RWPE1 (cell line): ENCODE measurements around the gene HPS4.

Experiments
- CTCF ChIA-PET: fragments of 350-600 bp; sonication (Branson Sonifier 250); formaldehyde crosslinking; extraction: SDS; loops from one replicate; lab custom pipeline; 2021; lab: Yijun Ruan, JAX
- POLR2A ChIA-PET: fragments of 400-600 bp; formaldehyde crosslinking; extraction: SDS; loops from one replicate; lab custom pipeline; 2020; ENCODE audit warnings: antibody characterized with exemption; ENCODE audit not compliant: low non-redundant PET; lab: Yijun Ruan, JAX
- DNase-seq: peaks from one replicate; pipeline ENCODE4 v3.0.0; 2012; ENCODE audit warnings: low spot score
- H3K27ac ChIP-seq: fragments of 450-650 bp; 2 replicates; pipeline ENCODE4 v1.5.1; 2017
- CTCF ChIP-seq: fragments of 450-650 bp; conservative IDR thresholded peaks from 2 replicates; pipeline ENCODE4 v1.5.1; 2017; ENCODE audit warnings: low read depth, mild to moderate bottlenecking

Gene HPS4

GRCh38 chr22:26426924-26427323 is 56.7 kb downstream of the HPS4 start:
- no peak for TF ChIP-seq CTCF
- no peak for DNase-seq
- H3K27ac ChIP-seq, result no peak overlapping the region
- ChIA-PET POLR2A (no interaction called here), CTCF (no interaction called here)

DNA sequence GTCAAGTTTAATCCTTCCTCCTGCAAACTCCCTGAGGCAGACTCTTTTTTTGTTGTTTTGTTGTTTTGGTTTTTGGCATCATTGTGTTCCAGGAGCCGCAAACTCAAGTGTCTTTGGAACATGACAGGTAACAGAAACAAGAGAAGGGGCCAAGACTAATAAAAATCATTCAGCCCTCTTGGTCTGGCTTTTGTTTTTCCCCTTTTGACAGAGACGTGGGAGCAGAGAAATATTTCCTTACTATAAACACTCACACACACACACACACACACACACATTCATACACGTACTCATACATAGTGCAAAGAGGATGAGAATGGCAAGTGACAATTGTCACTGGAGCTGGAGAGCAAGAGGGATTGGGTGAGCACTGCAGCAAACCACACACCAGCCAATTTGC is 65.0 kb downstream of the HPS4 start:
- TF ChIP-seq CTCF, result no peak
- ChIA-PET POLR2A (no interaction called here), CTCF (no interaction called here)
- no peak for DNase-seq
- H3K27ac ChIP-seq, result no peak overlapping the region

- ChIA-PET POLR2A (no interaction called here), CTCF (no interaction called here)
- DNase-seq, result no peak
- no peak for TF ChIP-seq CTCF
- H3K27ac ChIP-seq, result peak overlapping the region; percentile 79
Observed at GRCh38 chr22:26417406-26417805, 66.2 kb downstream of the HPS4 start.

GRCh38 chr22:26416670-26417276 is 66.8 kb downstream of the HPS4 start:
- ChIA-PET POLR2A (no interaction called here), CTCF (no interaction called here)
- peak overlapping the region; percentile 79 for H3K27ac ChIP-seq
- no peak for TF ChIP-seq CTCF
- DNase-seq, result peak; percentile 79

DNA sequence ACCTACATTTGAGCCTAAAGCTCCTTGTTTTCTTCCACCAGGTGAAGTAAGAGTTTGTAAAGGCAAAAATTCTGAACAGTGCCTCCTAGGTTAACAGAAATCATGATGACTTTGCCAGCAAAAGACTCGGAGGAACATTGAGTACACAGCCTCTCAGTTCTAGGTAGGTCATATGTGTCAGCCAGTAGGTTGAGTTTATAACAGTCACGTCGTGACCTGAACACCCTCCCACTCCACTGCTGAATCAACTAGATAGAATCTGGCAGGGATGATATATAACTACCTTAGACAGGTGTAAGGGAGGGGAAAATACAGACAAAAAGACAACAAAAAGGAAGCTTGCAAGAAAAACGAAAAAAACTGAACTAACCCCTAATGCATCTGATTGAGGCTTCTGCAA is 67.3 kb downstream of the HPS4 start:
- peak overlapping the region; percentile 79; the same call in 1 of the 2 replicates for H3K27ac ChIP-seq
- ChIA-PET CTCF (no interaction called here), POLR2A (no interaction called here)
- no peak for TF ChIP-seq CTCF
- DNase-seq, result no peak

DNA sequence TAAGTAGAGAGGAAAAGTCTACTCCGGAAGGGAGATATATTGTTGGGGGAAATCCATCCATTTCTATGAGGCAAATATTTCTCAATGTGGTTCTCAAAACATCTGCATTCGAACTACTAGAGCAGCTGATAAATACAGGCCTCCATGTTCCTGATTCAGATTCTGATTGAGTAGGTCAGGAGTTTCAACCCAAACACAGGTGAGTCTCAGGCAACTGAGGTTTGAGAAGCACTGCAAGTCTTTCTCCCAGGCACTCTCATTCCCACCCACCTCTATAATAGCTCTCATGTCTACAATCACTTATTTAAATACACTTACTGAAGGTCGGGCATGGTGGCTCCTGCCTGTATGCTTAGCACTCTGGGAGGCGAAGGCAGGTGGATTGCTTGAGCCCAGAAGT is 69.2 kb downstream of the HPS4 start:
- H3K27ac ChIP-seq, result no peak overlapping the region
- ChIA-PET POLR2A (no interaction called here), CTCF (interaction anchor here (0.6 kb wide), 1 partner anchor 15 kb away, joined by 4 read pairs; no protein-coding TSS in a partner anchor)
- DNase-seq, result no peak
- no peak for TF ChIP-seq CTCF
